MM.1S (cell line): Measurements from ENCODE around the gene ZFHX3.

Experiments
- DNase-seq: peaks from one replicate; pipeline ENCODE4 v3.0.0-alpha.2; 2015
- H2AFZ ChIP-seq: fragments of 300-600 bp; sonication (generic); 2 replicates; pipeline ENCODE4 v1.6.0; 2016; ENCODE audit warnings: antibody characterized with exemption, low read length
- H3F3A ChIP-seq: fragments of 300-600 bp; sonication (generic); 2 replicates; pipeline ENCODE4 v1.6.1; 2016; ENCODE audit warnings: mild to moderate bottlenecking, antibody characterized with exemption, low read length, moderate library complexity, mixed read lengths; ENCODE audit not compliant: insufficient read depth
- H3K27ac ChIP-seq: fragments of 300-600 bp; sonication (generic); 2 replicates; pipeline ENCODE4 v1.5.1; 2016; ENCODE audit warnings: mild to moderate bottlenecking, low read length
- H3K27me3 ChIP-seq: fragments of 300-600 bp; sonication (generic); replicated peaks from 2 replicates; pipeline ENCODE4 v1.6.0; 2016; ENCODE audit warnings: low read length; ENCODE audit not compliant: insufficient read depth
- H3K36me3 ChIP-seq: fragments of 300-600 bp; sonication (generic); replicated peaks from 2 replicates; pipeline ENCODE4 v1.6.1; 2016; ENCODE audit warnings: mild to moderate bottlenecking, low read length, mixed read lengths; ENCODE audit not compliant: insufficient read depth
- H3K4me1 ChIP-seq: fragments of 300-600 bp; sonication (generic); 2 replicates; pipeline ENCODE4 v1.6.1; 2016; ENCODE audit warnings: low read length, mixed read lengths
- H3K4me2 ChIP-seq: fragments of 300-600 bp; sonication (generic); 2 replicates; pipeline ENCODE4 v1.6.0; 2016; ENCODE audit warnings: low read depth, low read length
- H3K4me3 ChIP-seq: fragments of 300-600 bp; sonication (generic); 2 replicates; pipeline ENCODE4 v1.5.1; 2016; ENCODE audit warnings: low read length, mixed read lengths
- H3K79me2 ChIP-seq: fragments of 300-600 bp; sonication (generic); 2 replicates; pipeline ENCODE4 v1.6.1; 2016; ENCODE audit warnings: mixed run types, low read length, mixed read lengths
- H3K9ac ChIP-seq: fragments of 300-600 bp; sonication (generic); 2 replicates; pipeline ENCODE4 v1.6.1; 2016; ENCODE audit warnings: low read length, mixed read lengths
- H3K9me2 ChIP-seq: fragments of 300-600 bp; sonication (generic); replicated peaks from 2 replicates; pipeline ENCODE4 v1.6.1; 2016; ENCODE audit warnings: mild to moderate bottlenecking, low read length, mixed read lengths; ENCODE audit not compliant: insufficient read depth
- H3K9me3 ChIP-seq: fragments of 300-600 bp; sonication (generic); replicated peaks from 2 replicates; pipeline ENCODE4 v1.6.1; 2016; ENCODE audit warnings: mild to moderate bottlenecking, low read length, mixed read lengths; ENCODE audit not compliant: insufficient read depth
- H4K20me1 ChIP-seq: fragments of 300-600 bp; sonication (generic); 2 replicates; pipeline ENCODE4 v1.6.1; 2016; ENCODE audit warnings: mild to moderate bottlenecking, low read length, moderate library complexity, mixed read lengths; ENCODE audit not compliant: insufficient read depth
- CTCF ChIP-seq: fragments of 300-600 bp; sonication (generic); IDR thresholded peaks from 2 replicates; pipeline ENCODE4 v1.5.1; 2016; ENCODE audit warnings: antibody characterized with exemption, low read length, mixed read lengths
- EZH2 ChIP-seq: fragments of 300-600 bp; sonication (generic); optimal IDR thresholded peaks from 2 replicates; pipeline ENCODE3; 2017; ENCODE audit warnings: low read depth, mild to moderate bottlenecking, antibody characterized with exemption, low read length, mixed read lengths
- EZH2phosphoT487 ChIP-seq: fragments of 300-600 bp; sonication (generic); IDR thresholded peaks from 2 replicates; pipeline ENCODE4 v1.6.1; 2018; ENCODE audit warnings: antibody characterized with exemption, low read length

ZFHX3 gene

GRCh38 chr16:72833969-72834368, 214.0 kb downstream of the ZFHX3 start:
- DNase-seq, result no peak
- H3K9me3 ChIP-seq, result no peaks in the 10 kb centered on the region
- H3K9ac ChIP-seq, result no peak overlapping the region
- H3K36me3 ChIP-seq, result no peaks in the 10 kb centered on the region
- H4K20me1 ChIP-seq, result no peaks in the 10 kb centered on the region
- no peak overlapping the region for H3K27ac ChIP-seq
- H3K4me2 ChIP-seq, result no peak overlapping the region
- no peaks in the 10 kb centered on the region for H3K79me2 ChIP-seq
- H2AFZ ChIP-seq, result no peak overlapping the region
- H3F3A ChIP-seq, result no peaks in the 10 kb centered on the region
- no peaks in the 10 kb centered on the region for H3K4me1 ChIP-seq
- H3K4me3 ChIP-seq, result no peak overlapping the region
- H3K9me2 ChIP-seq, result no peaks in the 10 kb centered on the region
- TF ChIP-seq EZH2 (no peak), EZH2phosphoT487 (no peak), CTCF (no peak)
- H3K27me3 ChIP-seq, result no peaks in the 10 kb centered on the region

- H3K79me2 ChIP-seq, result no peaks in the 10 kb centered on the region
- H3K27ac ChIP-seq, result no peak overlapping the region
- no peak overlapping the region for H3K4me2 ChIP-seq
- H3K4me1 ChIP-seq, result no peaks in the 10 kb centered on the region
- no peaks in the 10 kb centered on the region for H3F3A ChIP-seq
- H3K27me3 ChIP-seq, result no peaks in the 10 kb centered on the region
- TF ChIP-seq EZH2, result no peak
- TF ChIP-seq CTCF, result no peak
- TF ChIP-seq EZH2phosphoT487, result no peak
- H3K9me2 ChIP-seq, result no peaks in the 10 kb centered on the region
- H3K36me3 ChIP-seq, result no peaks in the 10 kb centered on the region
- no peak overlapping the region for H3K9ac ChIP-seq
- no peaks in the 10 kb centered on the region for H4K20me1 ChIP-seq
- H3K9me3 ChIP-seq, result no peaks in the 10 kb centered on the region
- H3K4me3 ChIP-seq, result no peak overlapping the region
- H2AFZ ChIP-seq, result no peak overlapping the region
- no peak for DNase-seq
Observed at GRCh38 chr16:72833482-72833881, 214.4 kb downstream of the ZFHX3 start.

GRCh38 chr16:72832621-72833248, 215.2 kb downstream of the ZFHX3 start:
- H3K79me2 ChIP-seq, result no peaks in the 10 kb centered on the region
- H3K4me1 ChIP-seq, result no peaks in the 10 kb centered on the region
- no peaks in the 10 kb centered on the region for H3F3A ChIP-seq
- H3K9me2 ChIP-seq, result no peaks in the 10 kb centered on the region
- no peaks in the 10 kb centered on the region for H3K36me3 ChIP-seq
- no peak overlapping the region for H2AFZ ChIP-seq
- peak; percentile 44 for DNase-seq
- H3K9ac ChIP-seq, result no peak overlapping the region
- no peak overlapping the region for H3K4me2 ChIP-seq
- H4K20me1 ChIP-seq, result no peaks in the 10 kb centered on the region
- TF ChIP-seq CTCF, result peak; percentile 83
- no peak for TF ChIP-seq EZH2
- no peak overlapping the region for H3K4me3 ChIP-seq
- H3K9me3 ChIP-seq, result no peaks in the 10 kb centered on the region
- H3K27ac ChIP-seq, result no peak overlapping the region
- no peaks in the 10 kb centered on the region for H3K27me3 ChIP-seq
